GM18519 (cell line): ENCODE results near the gene GJC1.

Source experiments
- ATAC-seq: cut with Tn5 transposase; IDR thresholded peaks from one replicate; pipeline ENCODE4 v1.9.1; 2021; ENCODE audit warnings: mild to moderate bottlenecking, moderate library complexity; ENCODE audit not compliant: unreplicated experiment, low FRiP score

GJC1 gene

DNA sequence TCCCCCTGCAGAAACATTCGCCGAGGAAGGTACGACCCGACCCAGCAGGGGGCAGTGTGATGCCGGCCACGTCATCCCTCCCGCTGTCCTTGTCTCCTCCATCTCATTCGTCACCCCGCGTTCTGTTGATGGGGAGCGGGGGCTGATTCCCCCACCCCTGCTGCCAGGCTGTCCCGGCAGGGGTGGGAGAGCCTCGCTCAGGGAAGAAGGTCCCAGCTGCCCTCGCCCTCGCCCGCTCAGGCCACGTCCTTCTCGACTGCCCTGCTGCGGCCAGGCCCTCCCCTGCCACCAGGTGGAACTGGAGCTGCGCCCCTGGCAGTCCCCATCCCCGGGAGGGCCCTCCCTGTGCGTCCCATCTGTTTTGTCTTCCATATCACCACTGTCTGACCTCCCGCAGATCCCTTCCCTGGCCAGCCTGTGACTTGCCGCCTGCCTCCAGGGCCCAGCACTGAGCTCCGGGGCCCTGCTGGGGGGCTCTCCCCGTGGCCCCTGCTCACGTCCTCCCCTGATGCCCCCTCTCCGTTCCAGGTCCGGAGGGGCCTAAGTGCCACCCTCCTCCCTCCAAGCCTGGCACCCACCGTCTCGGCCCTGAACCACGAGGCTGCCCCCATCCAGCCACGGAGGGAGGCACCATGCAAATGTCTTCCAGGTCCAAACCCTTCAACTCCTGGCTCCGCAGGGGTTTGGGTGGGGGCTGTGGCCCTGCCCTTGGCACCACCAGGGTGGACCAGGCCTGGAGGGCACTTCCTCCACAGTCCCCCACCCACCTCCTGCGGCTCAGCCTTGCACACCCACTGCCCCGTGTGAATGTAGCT lies 50.7 kb downstream of the GJC1 start:
- ATAC-seq = no peak

- no peak for ATAC-seq
Measured at GRCh38 chr17:44778656-44779210, 51.4 kb downstream of the GJC1 start.

- no peak for ATAC-seq
Measured at GRCh38 chr17:44777394-44778348, 52.4 kb downstream of the GJC1 start.

DNA sequence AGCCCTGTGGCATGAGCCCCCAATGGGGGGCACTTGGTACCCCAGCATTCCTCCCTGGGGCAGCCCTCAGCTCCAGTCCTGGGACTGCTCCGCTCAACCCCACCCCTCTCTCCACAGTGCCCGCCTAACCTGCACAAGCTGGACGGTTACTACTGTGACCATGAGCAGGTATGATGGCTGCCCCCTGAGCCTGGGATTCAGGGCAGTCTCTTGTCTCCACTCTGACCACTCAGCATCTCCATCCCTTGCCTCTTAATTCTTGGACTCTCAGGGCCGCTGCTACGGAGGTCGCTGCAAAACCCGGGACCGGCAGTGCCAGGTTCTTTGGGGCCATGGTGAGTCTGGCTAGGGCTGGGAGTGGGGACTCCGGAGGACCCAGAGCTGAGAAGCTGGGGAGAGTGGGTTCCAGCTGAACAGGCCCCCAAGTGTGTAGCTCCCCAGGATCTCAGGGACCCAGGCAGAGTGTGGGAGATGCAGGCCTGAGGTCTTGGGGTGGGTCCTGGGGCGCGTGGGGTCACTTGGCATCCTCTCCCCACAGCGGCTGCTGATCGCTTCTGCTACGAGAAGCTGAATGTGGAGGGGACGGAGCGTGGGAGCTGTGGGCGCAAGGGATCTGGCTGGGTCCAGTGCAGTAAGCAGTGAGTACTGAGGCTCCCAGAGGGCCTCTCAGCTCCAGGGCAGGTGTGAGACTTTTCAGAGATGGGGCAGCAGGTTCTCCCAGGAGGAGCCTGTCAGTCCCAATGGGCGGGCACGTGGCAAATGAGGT lies 53.3 kb downstream of the GJC1 start:
- no peak for ATAC-seq

DNA sequence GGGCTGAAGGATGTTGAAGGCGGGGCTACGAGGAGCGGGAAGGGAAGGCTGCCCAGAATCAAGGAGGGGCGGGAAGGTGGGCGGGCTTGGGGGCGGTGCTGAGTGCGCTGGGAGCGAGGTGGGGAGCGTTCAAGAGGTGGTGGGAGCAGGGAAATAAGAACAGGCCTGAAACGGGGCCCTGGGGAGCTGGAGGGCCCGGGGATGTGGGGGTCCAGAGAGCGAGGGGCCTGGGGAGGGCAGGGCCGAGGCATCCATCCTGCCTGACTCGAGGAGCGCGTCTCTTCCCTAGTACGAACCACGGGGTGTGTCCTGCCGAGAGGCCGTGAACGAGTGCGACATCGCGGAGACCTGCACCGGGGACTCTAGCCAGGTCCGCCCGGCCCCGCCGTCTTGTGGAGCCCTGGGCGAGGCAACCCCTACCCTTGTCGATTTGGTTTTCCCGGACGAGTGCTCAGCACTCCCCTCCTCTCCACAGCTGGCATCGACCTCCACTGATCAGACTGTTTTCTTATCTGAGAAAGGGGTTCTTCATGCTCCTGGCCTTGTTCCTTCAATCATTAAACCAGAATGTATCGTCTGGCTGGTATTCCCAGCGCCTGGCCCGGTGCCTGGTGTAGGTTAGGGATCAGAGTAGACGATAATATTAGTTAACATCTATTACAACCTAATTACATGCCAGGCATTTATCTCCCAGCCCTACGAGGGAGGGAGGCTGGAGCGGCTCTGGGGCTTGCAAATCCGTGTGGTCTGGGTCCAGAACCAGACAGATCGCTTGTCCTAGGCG lies 54.1 kb downstream of the GJC1 start:
- ATAC-seq = no peak

DNA sequence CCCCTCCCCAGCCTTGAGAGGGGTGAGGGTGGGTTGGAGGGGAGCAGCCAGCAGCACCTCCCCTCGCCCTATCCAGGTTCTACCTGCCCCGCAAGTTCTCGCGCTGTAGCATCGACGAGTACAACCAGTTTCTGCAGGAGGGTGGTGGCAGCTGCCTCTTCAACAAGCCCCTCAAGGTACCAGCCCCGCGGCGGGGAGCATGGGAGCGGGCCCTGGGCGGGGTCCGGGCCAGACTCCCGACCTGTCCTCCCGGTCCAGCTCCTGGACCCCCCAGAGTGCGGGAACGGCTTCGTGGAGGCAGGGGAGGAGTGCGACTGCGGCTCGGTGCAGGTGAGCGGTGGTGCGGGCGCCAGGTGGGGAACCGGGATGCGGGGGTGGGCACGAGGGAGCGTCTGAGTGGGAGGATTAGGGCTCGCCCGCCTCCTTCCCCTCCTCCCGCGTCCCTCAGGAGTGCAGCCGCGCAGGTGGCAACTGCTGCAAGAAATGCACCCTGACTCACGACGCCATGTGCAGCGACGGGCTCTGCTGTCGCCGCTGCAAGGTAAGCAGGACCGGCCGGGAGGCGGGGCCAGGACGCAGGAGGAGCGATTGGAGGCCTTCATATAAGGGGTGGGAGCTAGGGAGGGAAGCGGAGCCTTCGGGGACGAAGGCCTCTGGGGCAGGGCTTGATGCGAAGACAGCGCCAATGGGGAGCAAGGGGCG lies 54.8 kb downstream of the GJC1 start:
- ATAC-seq = peak; percentile 53

DNA sequence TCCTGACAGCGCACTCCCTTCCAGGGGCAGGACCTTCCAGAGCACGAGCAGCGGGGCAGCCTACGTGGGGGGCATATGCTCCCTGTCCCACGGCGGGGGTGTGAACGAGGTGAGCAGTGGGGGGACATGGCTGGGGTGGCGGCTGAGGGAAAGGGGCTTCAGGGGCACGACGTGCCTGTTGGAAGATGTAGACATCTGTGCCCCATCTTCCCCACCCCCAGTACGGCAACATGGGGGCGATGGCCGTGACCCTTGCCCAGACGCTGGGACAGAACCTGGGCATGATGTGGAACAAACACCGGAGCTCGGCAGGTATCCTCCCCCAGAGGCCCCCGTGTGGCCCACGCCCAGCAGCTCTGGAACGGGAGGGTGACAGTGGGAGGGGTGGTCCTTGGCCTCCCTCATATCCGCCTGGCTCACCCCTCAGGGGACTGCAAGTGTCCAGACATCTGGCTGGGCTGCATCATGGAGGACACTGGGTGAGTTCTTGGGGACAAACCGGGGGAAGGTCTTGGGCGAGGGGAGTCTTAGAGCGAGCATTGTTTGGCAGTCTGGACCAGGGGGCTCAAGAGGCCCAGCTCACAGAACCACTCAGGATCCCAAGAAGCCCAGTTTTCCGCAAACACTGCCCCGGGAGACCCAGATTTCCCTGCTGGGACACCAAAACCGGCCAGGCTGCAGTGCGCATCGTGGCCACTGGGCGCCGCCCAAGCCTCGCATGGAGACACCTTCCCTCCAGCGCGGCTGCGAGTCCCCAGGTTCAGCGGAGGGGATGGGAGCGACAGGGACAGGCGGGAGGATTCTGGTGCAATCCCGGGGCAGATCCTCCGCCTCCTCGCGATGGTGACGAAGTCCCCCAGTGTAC lies 55.6 kb downstream of the GJC1 start:
- ATAC-seq = no peak

GRCh38 chr17:44773140-44773539 lies 56.9 kb downstream of the GJC1 start:
- ATAC-seq = no peak

DNA sequence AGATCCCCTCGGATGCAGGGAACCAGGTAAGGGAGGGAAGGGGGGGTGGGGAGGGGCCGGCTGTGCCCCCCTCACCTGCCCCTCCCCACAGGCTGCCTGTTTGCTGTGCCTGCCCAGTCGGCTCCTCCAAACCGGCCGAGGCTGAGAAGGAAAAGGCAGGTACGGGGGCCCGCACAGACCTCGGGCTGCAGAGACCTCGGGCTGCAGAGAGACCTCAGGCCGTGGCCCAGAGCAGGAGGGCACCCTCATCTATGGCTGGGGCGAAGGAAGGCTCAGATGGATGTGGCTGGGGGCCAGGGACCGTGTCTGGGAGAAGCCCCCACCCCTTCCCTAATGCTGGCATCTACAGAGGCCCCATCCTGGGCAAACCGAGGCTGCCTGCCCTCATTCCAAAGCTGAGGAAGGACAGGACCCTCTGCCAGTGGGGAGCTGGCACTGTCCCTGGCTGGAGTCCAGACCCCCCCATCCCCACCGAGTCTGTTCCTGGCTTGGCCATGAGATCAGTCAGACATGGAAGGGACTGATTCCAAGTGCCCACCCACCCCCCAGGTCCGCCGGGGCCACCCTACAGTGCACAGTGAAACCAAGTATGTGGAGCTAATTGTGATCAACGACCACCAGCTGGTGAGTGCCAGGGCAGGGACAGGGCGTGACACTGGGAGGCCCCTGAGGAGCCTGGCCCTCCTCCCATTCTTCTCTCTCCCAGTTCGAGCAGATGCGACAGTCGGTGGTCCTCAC lies 57.6 kb downstream of the GJC1 start:
- ATAC-seq = no peak

GRCh38 chr17:44770166-44770925 lies 59.7 kb downstream of the GJC1 start:
- no peak for ATAC-seq

DNA sequence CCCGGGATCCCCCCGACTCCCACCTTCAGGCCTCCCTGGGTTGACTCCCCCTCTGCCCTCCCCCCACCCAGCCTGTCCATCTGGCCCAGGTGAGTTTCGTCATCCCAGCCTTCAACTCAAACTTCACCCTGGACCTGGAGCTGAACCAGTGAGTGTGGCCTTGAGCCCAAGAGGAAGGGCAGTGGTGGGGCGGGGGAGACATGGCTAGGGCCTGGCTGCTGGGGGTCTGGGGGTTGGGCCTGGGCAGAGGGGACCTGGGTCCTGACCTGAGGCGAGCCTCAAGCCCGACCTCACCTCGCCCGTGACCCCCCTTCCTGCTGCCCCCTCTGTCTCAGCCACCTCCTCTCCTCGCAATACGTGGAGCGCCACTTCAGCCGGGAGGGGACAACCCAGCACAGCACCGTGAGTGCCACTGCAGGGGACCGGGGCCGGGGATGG lies 60.4 kb downstream of the GJC1 start:
- no peak for ATAC-seq

- no peak for ATAC-seq
Measured at GRCh38 chr17:44769230-44769629, 60.9 kb downstream of the GJC1 start.

GRCh38 chr17:44768505-44769142 lies 61.5 kb downstream of the GJC1 start:
- ATAC-seq = no peak

- no peak for ATAC-seq
Measured at GRCh38 chr17:44767493-44767892, 62.6 kb downstream of the GJC1 start.

DNA sequence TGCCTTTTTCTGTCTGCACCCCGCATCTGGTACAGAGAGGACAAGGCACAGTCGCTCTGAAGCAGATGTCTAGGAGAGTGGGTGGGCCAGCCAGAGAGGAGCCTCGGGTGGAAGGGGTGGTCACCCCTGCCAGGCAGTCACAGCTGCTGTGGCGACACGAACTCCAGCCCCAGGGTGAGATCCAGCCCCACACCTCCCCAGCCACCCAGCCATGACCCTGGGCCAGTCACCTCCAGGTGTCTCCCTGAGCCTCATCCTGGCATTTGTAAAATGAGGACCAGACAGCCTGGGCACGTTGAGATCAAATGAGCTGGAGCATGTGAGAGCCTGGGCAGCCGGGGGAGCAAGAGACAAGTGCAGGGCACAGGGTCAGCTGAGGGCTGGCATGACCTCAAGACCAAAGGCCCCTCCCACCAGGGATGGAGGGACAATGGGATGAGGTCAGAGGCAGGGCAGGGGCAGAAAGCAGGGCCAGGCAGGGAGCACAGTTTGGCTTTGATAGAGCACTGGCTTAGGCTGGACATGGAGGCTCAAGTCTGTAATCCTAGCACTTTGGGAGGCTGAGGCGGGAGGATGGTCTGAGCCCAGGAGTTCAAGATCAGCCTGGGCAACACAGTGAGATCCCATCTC lies 63.6 kb downstream of the GJC1 start:
- no peak for ATAC-seq

- no peak for ATAC-seq
Measured at GRCh38 chr17:44765965-44766364, 64.1 kb downstream of the GJC1 start.
